Smooth muscle cell (in vitro differentiated cells): ENCODE data around the gene CRNKL1. TPM values are rescaled to one million over a fixed set of nuclear protein-coding genes. Genes with fewer than 3 reads are reported as not detected.

Experiments used
- DNase-seq: peaks from one replicate; lab custom pipeline; 2025; ENCODE audit not compliant: unreplicated experiment; lab: John Stamatoyannopoulos, UW
- H2AFZ ChIP-seq: fragments of 200-600 bp; sonication (generic); 2 replicates; pipeline ENCODE4 v1.6.0; 2016; ENCODE audit warnings: antibody characterized with exemption, low read depth, mild to moderate bottlenecking
- H3F3A ChIP-seq: fragments of 200-600 bp; sonication (generic); 2 replicates; pipeline ENCODE4 v1.6.0; 2017; ENCODE audit warnings: antibody characterized with exemption, low read depth
- H3K27ac ChIP-seq: fragments of 200-600 bp; sonication (generic); 2 replicates; pipeline ENCODE4 v1.5.1; 2016; ENCODE audit warnings: low read depth, mild to moderate bottlenecking
- H3K27me3 ChIP-seq: fragments of 200-600 bp; sonication (generic); 2 replicates; pipeline ENCODE4 v1.6.1; 2016; ENCODE audit warnings: low read depth, mild to moderate bottlenecking
- H3K36me3 ChIP-seq: fragments of 200-600 bp; sonication (generic); 2 replicates; pipeline ENCODE4 v1.5.1; 2016; ENCODE audit warnings: low read depth
- H3K4me1 ChIP-seq: fragments of 200-600 bp; sonication (generic); 2 replicates; pipeline ENCODE4 v1.5.1; 2016; ENCODE audit warnings: low read depth
- H3K4me2 ChIP-seq: fragments of 200-600 bp; sonication (generic); 2 replicates; pipeline ENCODE4 v1.6.0; 2016; ENCODE audit warnings: mild to moderate bottlenecking
- H3K4me3 ChIP-seq: fragments of 200-600 bp; sonication (generic); 2 replicates; pipeline ENCODE4 v1.5.1; 2016; ENCODE audit warnings: mild to moderate bottlenecking
- H3K79me2 ChIP-seq: fragments of 200-600 bp; sonication (generic); 2 replicates; pipeline ENCODE4 v1.6.0; 2016; ENCODE audit warnings: low read depth, mild to moderate bottlenecking
- H3K9ac ChIP-seq: fragments of 200-600 bp; sonication (generic); 2 replicates; pipeline ENCODE4 v1.6.0; 2016; ENCODE audit warnings: low read depth
- H3K9me3 ChIP-seq: fragments of 200-600 bp; sonication (generic); replicated peaks from 2 replicates; pipeline ENCODE4 v1.5.1; 2016; ENCODE audit warnings: low read depth
- H4K20me1 ChIP-seq: fragments of 200-600 bp; sonication (generic); 2 replicates; pipeline ENCODE4 v1.6.0; 2016; ENCODE audit warnings: low read depth
- CTCF ChIP-seq: fragments of 200-600 bp; sonication (generic); IDR thresholded peaks from 2 replicates; pipeline ENCODE4 v1.5.1; 2017; ENCODE audit warnings: borderline replicate concordance, mild to moderate bottlenecking, antibody characterized with exemption; ENCODE audit not compliant: insufficient read depth, poor library complexity, severe bottlenecking
- WGBS: methylation state at CpG from one replicate; pipeline ENCODE4 v1.1.7; 2016; ENCODE audit warnings: low lambda C conversion rate; 5-methylcytosine and 5-hydroxymethylcytosine counted together
- polyA plus RNA-seq: library from polyadenylated mRNA; unstranded; fragments of >200 nt; fragmentation: Nextera tagmentation; extraction: Ambion mirVana; gene quantifications from 2 replicates; pipeline ENCODE4 v1.2.1, GENCODE V29; 2016
- total RNA-seq: library from RNA; depleted of rRNA; stranded (reverse); fragments of >200 nt; gene quantifications from 2 replicates; pipeline ENCODE4 v1.2.3, GENCODE V29; 2014

CRNKL1 gene
- total and polyA plus RNA-seq, 2 experiments from 2014 or later = 12.3 to 26.0 TPM

DNA sequence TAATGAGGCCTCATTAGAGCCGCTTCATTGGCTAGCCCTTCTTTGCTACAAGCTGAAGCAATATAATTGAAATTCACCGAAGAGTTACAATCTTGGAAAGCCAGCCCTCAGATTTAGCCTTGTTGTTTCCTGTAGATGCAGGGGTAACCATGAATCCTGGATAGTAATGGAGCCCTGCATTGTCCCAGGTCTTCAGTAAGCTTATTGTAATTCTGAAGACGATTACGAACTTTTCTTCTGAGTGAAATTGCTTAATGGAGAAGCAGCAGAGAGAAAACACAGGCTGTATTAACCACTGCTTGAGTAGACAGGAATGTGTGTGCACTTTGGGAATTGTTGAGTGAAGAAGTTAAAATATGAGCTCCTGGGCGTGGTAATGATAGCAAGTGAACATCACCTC, 61.4 kb downstream of the CRNKL1 start:
- Histone ChIP-seq H4K20me1 (peaks cover 27% of the 10 kb centered on the region), H3K9me3 (no peaks in the 10 kb centered on the region), H3K4me2 (peak overlapping the region; percentile 77), H3K4me3 (no peak overlapping the region), H3K36me3 (peaks cover 5% of the 10 kb centered on the region), H3K79me2 (peaks cover 50% of the 10 kb centered on the region), H3F3A (peaks cover 42% of the 10 kb centered on the region), H3K4me1 (peaks cover 40% of the 10 kb centered on the region), H3K27me3 (no peaks in the 10 kb centered on the region), H3K9ac (no peak overlapping the region), H3K27ac (peak overlapping the region; percentile 98), H2AFZ (no peak overlapping the region)
- no peak for TF ChIP-seq CTCF
- no peak for DNase-seq
- 72% methylated on average over 5 of the region's 5 CpGs for WGBS

DNA sequence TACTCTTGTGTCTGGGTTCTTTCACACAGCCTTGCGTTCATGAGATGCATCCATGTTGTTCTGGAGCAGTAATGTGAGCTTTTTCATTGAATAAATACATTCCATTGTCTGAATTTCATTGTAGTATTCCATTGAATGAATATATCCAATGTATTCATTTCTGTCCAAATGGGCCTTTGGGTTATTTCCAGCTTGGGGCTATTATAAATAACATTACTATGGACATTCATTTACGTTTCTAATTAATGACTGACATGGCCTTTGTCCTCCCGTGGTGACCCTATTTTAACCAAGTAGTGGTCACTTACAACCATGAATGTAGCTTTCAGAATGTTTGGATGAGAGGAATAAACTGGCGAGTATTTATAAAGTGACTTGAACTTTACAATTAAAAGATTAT, 65.2 kb downstream of the CRNKL1 start:
- TF ChIP-seq CTCF = no peak
- Histone ChIP-seq H3K4me1 (peaks cover 18% of the 10 kb centered on the region), H3K79me2 (peaks cover 87% of the 10 kb centered on the region), H3K9me3 (no peaks in the 10 kb centered on the region), H3K27me3 (no peaks in the 10 kb centered on the region), H3K36me3 (peaks cover 8% of the 10 kb centered on the region), H3K4me2 (peak overlapping the region; percentile 51), H3F3A (peaks cover 15% of the 10 kb centered on the region), H4K20me1 (peaks cover 54% of the 10 kb centered on the region), H3K4me3 (no peak overlapping the region), H2AFZ (no peak overlapping the region), H3K9ac (no peak overlapping the region), H3K27ac (peak overlapping the region; percentile 38)
- 95% methylated on average over 4 of the region's 4 CpGs for WGBS
- DNase-seq = no peak

GRCh38 chr20:19986419-19986818, 65.8 kb downstream of the CRNKL1 start:
- peaks cover 12% of the 10 kb centered on the region for H3K4me1 ChIP-seq
- DNase-seq = no peak
- no peak overlapping the region for H3K4me3 ChIP-seq
- no peaks in the 10 kb centered on the region for H3K9me3 ChIP-seq
- H3K79me2 ChIP-seq = peaks cover 93% of the 10 kb centered on the region
- H3F3A ChIP-seq = peaks cover 12% of the 10 kb centered on the region
- H3K4me2 ChIP-seq = peak overlapping the region; percentile 53
- WGBS = 29% methylated on average over 6 of the region's 6 CpGs
- H3K27me3 ChIP-seq = no peaks in the 10 kb centered on the region
- H2AFZ ChIP-seq = no peak overlapping the region
- H3K36me3 ChIP-seq = peaks cover 8% of the 10 kb centered on the region
- peaks cover 60% of the 10 kb centered on the region for H4K20me1 ChIP-seq
- TF ChIP-seq CTCF = no peak
- no peak overlapping the region for H3K9ac ChIP-seq
- peak overlapping the region; percentile 38 for H3K27ac ChIP-seq

Other genes starting within 250 kb of the CRNKL1 start
- 35.4 and 49.4 TPM in 2 replicates for gene NAA20, start 35.1 kb downstream of the CRNKL1 start, total RNA-seq
- 96.9 and 101 TPM in 2 replicates for gene NAA20, start 35.1 kb downstream of the CRNKL1 start, polyA plus RNA-seq
- 0.72 TPM in 1 of 2 replicates, not detected in the other for gene CFAP61, start 66 bp upstream of the CRNKL1 start, total RNA-seq
- not detected in 2 replicates for gene CFAP61, start 66 bp upstream of the CRNKL1 start, polyA plus RNA-seq